ENCODE measurements around the gene TFAP2B.

The TFAP2B gene

GRCh38 chr6:50829898-50830444, 11.3 kb downstream of the TFAP2B start:
- no peak for TF ChIP-seq CTCF (IDR thresholded peaks at IDR 0.05; ENCODE audit: low read depth, low read length, missing control alignments)
- no peak for DNase-seq (ENCODE audit: low read depth)

GRCh38 chr6:50831186-50831585, 12.5 kb downstream of the TFAP2B start:
- H3K4me3 ChIP-seq (ENCODE audit: low read depth, low read length), result no peak overlapping the region
- TF ChIP-seq CTCF (IDR thresholded peaks at IDR 0.05; ENCODE audit: low read depth, low read length, missing control alignments), result no peak
- no peak for DNase-seq (ENCODE audit: low read depth)

More at GRCh38 chr6:50829898-50830444, 11.3 kb downstream of the TFAP2B start:
- H3K4me3 ChIP-seq (ENCODE audit: low read depth, low read length), result no peak overlapping the region

- no peak for DNase-seq (ENCODE audit: low read depth)
- TF ChIP-seq CTCF (IDR thresholded peaks at IDR 0.05; ENCODE audit: low read depth, low read length, missing control alignments), result no peak
- no peak overlapping the region for H3K4me3 ChIP-seq (ENCODE audit: low read depth, low read length)
Observed at GRCh38 chr6:50832912-50833311, 14.2 kb downstream of the TFAP2B start.

- TF ChIP-seq CTCF (IDR thresholded peaks at IDR 0.05; ENCODE audit: low read depth, low read length, missing control alignments), result no peak
- no peak overlapping the region for H3K4me3 ChIP-seq (ENCODE audit: low read depth, low read length)
- DNase-seq (ENCODE audit: low read depth), result no peak
Observed at GRCh38 chr6:50834929-50835410, 16.3 kb downstream of the TFAP2B start.

GRCh38 chr6:50836231-50836630, 17.6 kb downstream of the TFAP2B start:
- no peak for TF ChIP-seq CTCF (IDR thresholded peaks at IDR 0.05; ENCODE audit: low read depth, low read length, missing control alignments)
- no peak for DNase-seq (ENCODE audit: low read depth)
- H3K4me3 ChIP-seq (ENCODE audit: low read depth, low read length), result no peak overlapping the region

GRCh38 chr6:50837589-50838445, 19.1 kb downstream of the TFAP2B start:
- no peak for TF ChIP-seq CTCF (IDR thresholded peaks at IDR 0.05; ENCODE audit: low read depth, low read length, missing control alignments)
- DNase-seq (ENCODE audit: low read depth), result no peak
- no peak overlapping the region for H3K4me3 ChIP-seq (ENCODE audit: low read depth, low read length)
